Fibroblast of lung (primary cell): Measurements from ENCODE around the gene WWC1. TPM values are rescaled to one million over a fixed set of nuclear protein-coding genes. Genes with fewer than 3 reads are reported as not detected.

ENCODE experiments used
- DNase-seq, 2 donors: peaks; one replicate each; pipeline versions ENCODE4 v3.0.0 to v3.0.0-alpha.2; 2010; ENCODE audit warnings: low read depth in 2 of 2
- H2AFZ ChIP-seq: 2 replicates; pipeline ENCODE4 v1.5.1; 2012; ENCODE audit warnings: low read length, control low read depth, inconsistent platforms
- H3K27ac ChIP-seq: 2 replicates; pipeline ENCODE4 v1.5.1; 2011; ENCODE audit warnings: low read length, control low read depth; ENCODE audit not compliant: insufficient read depth
- H3K27me3 ChIP-seq: 2 replicates; pipeline ENCODE4 v1.5.1; 2011; ENCODE audit warnings: mild to moderate bottlenecking, low read length; ENCODE audit not compliant: control insufficient read depth, insufficient read depth
- H3K36me3 ChIP-seq: 2 replicates; pipeline ENCODE4 v1.5.1; 2011; ENCODE audit warnings: low read length; ENCODE audit not compliant: control insufficient read depth, insufficient read depth
- H3K4me1 ChIP-seq: 2 replicates; pipeline ENCODE4 v1.5.1; 2011; ENCODE audit warnings: low read length; ENCODE audit not compliant: control insufficient read depth, insufficient read depth; ENCODE audit errors: extremely low read depth
- H3K4me2 ChIP-seq: 2 replicates; pipeline ENCODE4 v1.5.1; 2011; ENCODE audit warnings: low read length, control low read depth; ENCODE audit not compliant: insufficient read depth; ENCODE audit errors: extremely low read depth
- H3K4me3 ChIP-seq, 4 experiments: fragments of 200-600 bp in 1 of 4; sonication (generic) in 1 of 4; replicated peaks in 1 of 4; 2 replicates each; pipeline ENCODE4 v1.5.1; 2011 to 2016; ENCODE audit warnings: low read length in 4 of 4, low read depth in 3 of 4, mild to moderate bottlenecking in 3 of 4, control low read depth in 2 of 4, inconsistent platforms in 1 of 4, mixed read lengths in 1 of 4; ENCODE audit not compliant: insufficient read depth in 1 of 4; ENCODE audit errors: control extremely low read depth in 1 of 4
- H3K79me2 ChIP-seq: 2 replicates; pipeline ENCODE4 v1.5.1; 2012; ENCODE audit warnings: mild to moderate bottlenecking, low read length, inconsistent platforms; ENCODE audit not compliant: control insufficient read depth, insufficient read depth
- H3K9ac ChIP-seq: 2 replicates; pipeline ENCODE4 v1.5.1; 2011; ENCODE audit warnings: mild to moderate bottlenecking, low read length, control low read depth; ENCODE audit not compliant: insufficient read depth
- H3K9me3 ChIP-seq: 2 replicates; pipeline ENCODE4 v1.5.1; 2012; ENCODE audit warnings: low read depth, low read length; ENCODE audit not compliant: control insufficient read depth, insufficient read depth
- H4K20me1 ChIP-seq: 2 replicates; pipeline ENCODE4 v1.5.1; 2011; ENCODE audit warnings: low read length; ENCODE audit not compliant: control insufficient read depth, insufficient read depth; ENCODE audit errors: extremely low read depth
- CTCF ChIP-seq, 2 donors: IDR thresholded peaks in 1 of 2; conservative IDR thresholded peaks in 1 of 2; 1 replicate in 1 of 2; 2 replicates in 1 of 2; pipeline ENCODE4 v1.5.1; 2011 to 2012; ENCODE audit warnings: low read length in 2 of 2, control low read depth in 1 of 2, inconsistent platforms in 1 of 2, low read depth in 1 of 2, mild to moderate bottlenecking in 1 of 2
- EZH2 ChIP-seq: IDR thresholded peaks from 2 replicates; pipeline ENCODE4 v1.5.1; 2012; ENCODE audit warnings: low read length, control low read depth, mild to moderate bottlenecking; ENCODE audit errors: missing control alignments
- polyA plus RNA-seq, 2 donors: library from polyadenylated mRNA; depleted of rRNA in 1 of 2; stranded (reverse) in 1 of 2; unstranded in 1 of 2; fragments of >200 nt; gene quantifications; 2 replicates each; pipeline ENCODE4 v1.2.1, GENCODE V29; 2011 to 2012; ENCODE audit warnings: missing spikeins in 1 of 2
- total RNA-seq: library from RNA; depleted of rRNA; stranded (reverse); fragments of >200 nt; gene quantifications from 2 replicates; pipeline ENCODE4 v1.2.1, GENCODE V29; 2014

The WWC1 gene
- total and polyA plus RNA-seq, 2 donors (not counting 1 experiment from before 2014, with no cell fraction given) = 2.5 to 3.2 TPM

- Histone ChIP-seq H3K79me2 (no peaks in the 10 kb centered on the region), H3K36me3 (no peaks in the 10 kb centered on the region), H4K20me1 (no peaks in the 10 kb centered on the region), H3K9ac (no peak overlapping the region), H3K4me3 (no peak overlapping the region), H3K27me3 (no peaks in the 10 kb centered on the region), H3K27ac (peak overlapping the region; percentile 38), H3K4me1 (peaks cover 4% of the 10 kb centered on the region), H2AFZ (no peak overlapping the region), H3K4me2 (peak overlapping the region; percentile 5), H3K9me3 (no peaks in the 10 kb centered on the region)
- TF ChIP-seq CTCF (conservative IDR thresholded peaks at IDR 0.05 in 1 of 2, IDR thresholded peaks at IDR 0.05 in 1 of 2; ENCODE audit: low read depth in 1 of 2, low read length in 2 of 2) (no peak), EZH2 (no peak)
- peak; percentile 20 to 61 for DNase-seq
Observed at GRCh38 chr5:168471785-168472184, 180.3 kb downstream of the WWC1 start.

GRCh38 chr5:168472329-168472728, 180.9 kb downstream of the WWC1 start:
- Histone ChIP-seq H3K4me2 (peak overlapping the region; percentile 26), H3K79me2 (no peaks in the 10 kb centered on the region), H3K4me1 (peaks cover 4% of the 10 kb centered on the region), H4K20me1 (no peaks in the 10 kb centered on the region), H3K36me3 (no peaks in the 10 kb centered on the region), H3K27me3 (no peaks in the 10 kb centered on the region), H3K4me3 (no peak overlapping the region), H3K27ac (peak overlapping the region; percentile 55), H3K9me3 (no peaks in the 10 kb centered on the region), H2AFZ (peak overlapping the region; percentile 21), H3K9ac (no peak overlapping the region)
- TF ChIP-seq EZH2 (no peak), CTCF (conservative IDR thresholded peaks at IDR 0.05 in 1 of 2, IDR thresholded peaks at IDR 0.05 in 1 of 2; ENCODE audit: low read depth in 1 of 2, low read length in 2 of 2) (peak; percentile 52 to 61)
- peak; percentile 92 to 97 for DNase-seq

- H3K4me1 ChIP-seq = peaks cover 2% of the 10 kb centered on the region
- H3K27ac ChIP-seq = no peak overlapping the region
Observed at GRCh38 chr5:168474319-168474718, 182.9 kb downstream of the WWC1 start.

More at GRCh38 chr5:168474319-168474718, 182.9 kb downstream of the WWC1 start:
- Histone ChIP-seq H4K20me1 (no peaks in the 10 kb centered on the region), H3K27me3 (no peaks in the 10 kb centered on the region), H3K4me2 (no peak overlapping the region), H3K36me3 (no peaks in the 10 kb centered on the region), H3K79me2 (no peaks in the 10 kb centered on the region), H3K4me3 (no peak overlapping the region), H3K9ac (no peak overlapping the region), H3K9me3 (no peaks in the 10 kb centered on the region), H2AFZ (no peak overlapping the region)
- TF ChIP-seq EZH2 (no peak), CTCF (conservative IDR thresholded peaks at IDR 0.05 in 1 of 2, IDR thresholded peaks at IDR 0.05 in 1 of 2; ENCODE audit: low read depth in 1 of 2, low read length in 2 of 2) (no peak)
- no peak for DNase-seq
